Stimulated activated CD4-positive, alpha-beta T cell treated with anti-CD3 and anti-CD28 coated beads, Interleukin-15, amount 100 ng/mL, for 1 hour (primary cell): ENCODE measurements around the gene CELA2A.
"Not testable (repeated sequence)": the region's sequence is repeated elsewhere in the genome, so short reads cannot be mapped to it uniquely, and the experiment has no call there.

Source experiments
- DNase-seq, 2 donors: peaks; one replicate each; pipeline ENCODE4 v3.0.0-alpha.2; 2020; ENCODE audit warnings: low read depth in 1 of 2, low spot score in 1 of 2

Gene CELA2A

DNA sequence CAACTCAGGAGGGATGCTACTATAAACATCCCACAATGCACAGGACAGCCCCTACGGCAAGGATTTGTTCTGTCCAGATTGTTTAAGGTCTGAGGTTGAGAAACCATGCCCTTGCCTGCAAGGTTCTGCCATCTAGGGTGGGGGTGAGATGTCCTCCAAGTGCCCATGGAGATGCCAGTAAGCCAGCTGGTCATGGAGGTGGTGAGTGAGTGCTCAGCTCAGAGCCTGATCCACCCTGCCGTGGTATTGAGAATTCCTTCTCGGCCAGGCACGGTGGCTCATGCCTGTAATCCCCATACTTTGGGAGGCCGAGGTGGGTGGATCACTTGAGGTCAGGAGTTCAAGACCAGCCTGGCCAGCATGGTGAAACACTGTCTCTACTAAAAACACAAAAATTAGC, 31.6 kb upstream of the CELA2A start:
- no peak for DNase-seq

DNA sequence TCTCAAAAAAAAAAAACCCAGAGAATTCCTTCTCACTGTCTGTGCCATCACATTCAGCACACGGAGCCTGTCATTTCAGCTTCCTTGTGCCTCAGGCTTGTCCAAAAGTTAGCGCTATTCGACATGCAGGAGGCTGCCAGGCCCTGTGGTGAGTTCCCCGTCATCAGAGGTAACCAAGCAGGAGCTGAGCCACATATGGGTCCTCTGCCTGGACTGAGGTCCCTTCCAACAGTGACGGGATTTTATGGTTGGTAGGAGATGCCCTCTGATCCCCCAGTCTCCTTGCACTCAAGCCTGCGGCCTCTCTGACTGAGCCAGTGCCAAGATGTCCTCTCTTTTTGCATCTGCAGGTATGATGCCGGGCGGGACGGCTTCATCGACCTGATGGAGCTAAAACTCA, 31.0 kb upstream of the CELA2A start:
- DNase-seq: no peak

DNA sequence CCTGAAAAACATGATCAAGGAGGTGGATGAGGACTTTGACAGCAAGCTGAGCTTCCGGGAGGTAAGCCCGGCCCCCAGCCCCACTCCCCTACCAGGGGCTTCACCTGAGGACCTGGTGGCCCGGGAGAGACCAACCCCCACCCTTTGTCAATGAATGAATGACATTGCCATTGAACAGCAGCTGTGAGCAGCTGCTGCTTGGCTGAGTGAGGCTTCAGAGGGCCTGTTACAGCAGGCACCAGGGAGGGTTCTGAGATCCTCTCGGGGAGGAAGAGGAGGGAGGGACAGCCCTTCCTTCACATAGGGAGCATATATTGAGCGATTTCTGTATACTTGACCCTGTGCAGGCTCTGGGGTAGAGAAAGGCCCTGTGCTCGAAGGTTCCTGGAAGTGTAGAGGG, 30.6 kb upstream of the CELA2A start:
- no peak for DNase-seq

DNA sequence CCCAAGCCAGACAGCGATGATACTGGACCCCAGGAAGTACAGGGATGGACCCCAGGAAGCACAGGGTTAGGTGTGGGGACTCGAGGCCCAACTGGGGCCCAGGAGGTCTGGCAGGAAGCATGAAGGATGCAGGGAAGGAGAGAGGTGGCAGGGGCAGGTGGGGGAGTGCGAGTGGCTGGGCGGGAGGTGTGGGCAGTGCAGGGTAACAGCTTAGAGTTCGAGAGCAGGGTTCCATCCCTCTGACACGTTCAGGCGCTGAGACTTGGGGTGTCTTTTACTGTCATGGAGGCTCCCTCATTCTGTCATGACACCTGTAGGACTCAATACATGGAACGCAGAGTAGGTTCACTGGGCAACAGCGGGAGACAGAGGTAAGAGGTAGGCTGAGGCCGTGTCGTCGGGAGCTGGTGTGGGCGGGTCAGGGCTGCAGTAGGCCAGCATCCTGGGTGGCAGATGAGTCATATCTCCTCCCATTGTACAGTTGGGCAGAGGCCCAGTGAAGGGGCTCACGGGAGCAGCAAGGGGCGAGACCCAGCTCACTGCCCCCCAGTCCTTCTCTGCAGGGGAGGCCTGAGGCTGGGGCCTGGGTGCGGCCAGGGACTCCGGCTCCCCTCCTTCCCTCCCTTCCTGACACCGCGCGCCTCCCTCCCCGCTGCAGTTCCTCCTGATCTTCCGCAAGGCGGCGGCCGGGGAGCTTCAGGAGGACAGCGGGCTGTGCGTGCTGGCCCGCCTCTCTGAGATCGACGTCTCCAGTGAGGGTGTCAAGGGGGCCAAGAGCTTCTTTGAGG, 29.8 kb upstream of the CELA2A start:
- DNase-seq: no peak

DNA sequence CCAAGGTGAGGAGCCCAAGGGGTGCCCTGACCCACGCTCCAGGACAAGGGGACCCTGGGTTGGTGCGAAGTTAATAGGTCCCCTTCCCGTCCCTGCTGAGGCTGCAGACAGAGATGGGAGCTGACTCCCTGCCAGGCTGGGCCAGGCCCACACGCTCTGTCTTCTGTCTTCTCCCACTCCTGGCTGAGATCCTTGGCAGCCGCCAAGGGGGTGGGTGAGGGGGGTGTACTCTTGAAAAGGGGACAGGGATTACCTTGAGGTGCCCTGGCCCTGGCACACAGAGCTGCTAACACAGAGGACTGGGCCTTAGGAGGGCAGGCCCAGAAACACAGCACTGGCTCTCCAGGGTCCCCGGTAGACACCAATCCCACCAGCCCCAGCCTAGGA, 29.3 kb upstream of the CELA2A start:
- no peak for DNase-seq

DNA sequence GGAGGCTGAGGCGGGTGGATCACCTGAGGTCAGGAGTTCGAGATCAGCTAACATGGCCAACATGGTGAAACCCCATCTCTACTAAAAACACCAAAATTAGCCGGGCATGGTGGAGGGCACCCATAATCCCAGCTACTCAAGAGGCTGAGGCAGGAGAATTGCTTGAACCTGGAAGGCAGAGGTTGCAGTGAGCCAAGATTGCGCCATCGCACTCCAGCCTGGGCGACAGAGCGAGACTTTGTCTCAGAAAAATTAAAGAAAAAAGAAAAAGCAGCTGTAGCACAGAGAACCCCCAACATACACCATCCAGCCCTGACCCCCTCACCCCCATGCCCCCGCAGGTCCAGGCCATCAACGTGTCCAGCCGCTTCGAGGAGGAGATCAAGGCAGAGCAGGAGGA, 28.3 kb upstream of the CELA2A start:
- DNase-seq: not testable (repeated sequence)

DNA sequence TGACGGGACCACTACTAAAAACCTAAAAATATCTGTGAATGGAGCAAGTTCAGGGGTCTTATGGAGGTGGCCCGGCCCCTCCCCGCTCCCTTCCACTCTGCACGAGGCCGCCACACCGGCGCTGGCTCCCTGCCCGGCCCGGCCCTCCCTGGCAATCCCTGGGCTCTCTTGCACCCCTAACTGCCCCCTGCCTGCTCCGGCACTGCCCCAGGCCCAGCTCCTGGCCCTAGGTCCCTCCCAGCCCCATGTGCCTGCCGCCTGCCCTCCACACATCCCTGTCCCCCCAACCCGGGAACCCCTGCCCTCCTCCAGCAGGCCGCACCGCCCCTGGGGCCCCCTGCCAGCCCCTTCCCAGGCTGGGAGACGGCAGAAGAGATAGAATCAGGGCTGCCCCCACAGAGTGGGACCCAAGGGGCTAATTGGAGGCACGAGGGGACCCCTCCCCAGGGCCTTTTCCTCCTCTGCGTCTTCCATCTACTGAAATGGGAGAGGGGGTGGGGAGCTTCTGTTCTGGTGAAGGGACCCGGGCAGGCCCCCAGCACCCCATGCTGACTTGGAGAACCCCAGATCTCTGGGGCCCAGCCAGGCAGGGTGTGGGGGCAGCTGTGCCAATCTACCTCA, 27.6 kb upstream of the CELA2A start:
- DNase-seq: no peak

DNA sequence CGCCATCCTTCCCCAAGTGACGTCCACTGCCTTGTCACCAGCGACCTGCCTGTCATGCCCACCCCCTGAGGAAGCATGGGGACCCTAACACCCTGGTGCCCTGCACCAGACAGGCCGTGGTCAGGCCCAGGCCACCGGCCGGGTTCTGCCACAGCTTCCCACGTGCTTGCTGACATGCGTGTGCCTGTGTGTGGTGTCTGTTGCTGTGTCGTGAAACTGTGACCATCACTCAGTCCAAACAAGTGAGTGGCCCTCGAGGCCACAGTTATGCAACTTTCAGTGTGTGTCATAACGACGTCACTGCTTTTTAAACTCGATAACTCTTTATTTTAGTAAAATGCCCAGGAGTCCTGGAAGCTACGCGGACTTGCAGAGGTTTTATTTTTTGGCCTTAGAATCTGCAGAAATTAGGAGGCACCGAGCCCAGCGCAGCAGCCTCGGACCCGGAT, 26.8 kb upstream of the CELA2A start:
- no peak for DNase-seq

DNA sequence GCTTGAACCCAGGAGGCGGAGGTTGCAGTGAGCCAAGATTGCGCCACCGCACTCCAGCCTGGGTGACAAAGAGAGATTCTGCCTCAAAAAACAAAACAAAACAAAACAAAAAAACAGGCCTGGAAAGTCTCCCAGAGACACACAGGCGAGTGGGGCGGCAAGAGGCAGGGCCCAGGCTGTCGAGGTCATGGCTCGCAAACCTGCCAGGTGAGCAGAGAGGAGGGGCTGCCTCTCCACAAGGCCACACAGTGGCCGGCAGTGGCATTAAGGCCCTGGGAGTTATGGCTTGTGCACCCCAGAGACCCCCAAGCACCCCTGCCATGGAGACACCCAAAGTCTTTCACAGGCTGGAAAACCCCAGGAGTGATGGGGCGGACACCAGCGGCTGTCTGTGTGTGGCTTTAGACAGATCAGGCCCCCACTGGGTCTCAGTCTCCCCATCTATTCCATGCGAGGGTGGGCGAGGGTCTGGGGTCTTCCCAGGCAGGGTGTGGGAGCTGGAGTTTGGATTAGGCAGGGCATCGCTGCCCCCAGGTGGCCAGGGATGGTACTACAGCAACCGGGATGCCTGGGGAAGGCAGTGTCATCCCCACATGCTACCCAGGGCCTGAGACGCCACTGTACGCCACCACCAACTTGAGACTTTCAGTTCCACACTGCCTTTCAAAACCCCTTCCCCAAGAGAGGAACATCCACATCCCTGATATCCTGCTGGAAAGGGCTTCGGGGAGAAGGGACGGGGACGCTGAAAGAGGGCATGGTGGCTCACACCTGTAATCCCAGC, 25.6 kb upstream of the CELA2A start:
- peak; percentile 61 to 75 for DNase-seq

DNA sequence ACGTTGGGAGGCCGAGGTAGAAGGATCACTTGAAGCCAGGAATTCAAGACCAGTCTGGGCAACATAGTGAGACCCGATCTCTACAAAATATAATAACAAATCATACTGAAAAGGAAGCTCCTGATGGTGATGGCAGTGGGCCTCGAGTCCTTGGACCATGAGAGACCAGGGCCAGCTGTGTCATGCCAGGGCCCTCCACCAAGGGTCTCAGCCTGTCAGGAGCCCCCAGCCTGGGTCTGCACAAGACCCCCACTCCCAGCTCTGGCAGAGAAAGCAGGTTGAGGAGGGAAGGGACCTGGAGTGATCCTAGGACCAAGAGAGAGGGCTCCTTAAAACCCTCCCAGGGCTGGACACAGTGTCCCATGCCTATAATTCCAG, 25.0 kb upstream of the CELA2A start:
- DNase-seq: no peak

DNA sequence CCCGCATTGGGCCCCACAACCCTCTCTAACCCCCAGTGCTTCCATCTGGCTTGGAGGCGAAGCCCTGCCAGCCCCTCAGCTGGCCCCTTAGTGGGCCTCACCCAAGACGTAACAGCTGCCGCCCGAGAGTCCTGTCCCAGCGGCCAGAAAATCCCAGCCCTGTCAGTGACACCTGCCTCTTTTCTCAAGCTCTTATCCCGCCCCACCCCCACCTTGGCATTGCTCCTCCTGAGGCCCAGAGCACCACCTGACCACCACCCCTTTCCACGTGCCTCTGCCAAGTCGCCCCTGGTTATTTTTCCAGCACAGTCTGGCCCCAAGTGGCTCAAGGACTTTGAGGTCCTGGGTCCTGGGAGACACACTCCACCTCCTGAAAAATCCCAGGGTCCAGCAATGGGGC, 24.2 kb upstream of the CELA2A start:
- no peak for DNase-seq

DNA sequence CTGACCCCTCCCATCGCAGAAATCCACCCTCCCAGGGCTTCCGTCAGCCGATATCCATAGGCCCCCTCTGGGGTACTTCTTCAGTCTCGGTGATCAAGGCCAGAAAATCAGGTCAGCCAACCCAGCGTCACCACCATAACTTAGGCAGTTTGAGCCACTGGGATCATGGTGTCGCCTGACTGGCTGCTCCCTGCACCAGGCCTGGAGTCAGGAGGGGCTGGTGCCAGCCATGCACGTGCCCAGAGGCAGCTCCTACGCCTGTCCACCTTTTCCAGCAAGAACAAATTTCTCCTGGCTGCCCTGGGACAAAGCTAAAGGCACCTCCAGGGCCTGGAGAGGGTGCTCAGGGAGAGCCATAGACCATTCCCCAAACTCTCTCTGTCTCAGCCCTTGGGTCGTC, 23.1 kb upstream of the CELA2A start:
- DNase-seq: no peak

DNA sequence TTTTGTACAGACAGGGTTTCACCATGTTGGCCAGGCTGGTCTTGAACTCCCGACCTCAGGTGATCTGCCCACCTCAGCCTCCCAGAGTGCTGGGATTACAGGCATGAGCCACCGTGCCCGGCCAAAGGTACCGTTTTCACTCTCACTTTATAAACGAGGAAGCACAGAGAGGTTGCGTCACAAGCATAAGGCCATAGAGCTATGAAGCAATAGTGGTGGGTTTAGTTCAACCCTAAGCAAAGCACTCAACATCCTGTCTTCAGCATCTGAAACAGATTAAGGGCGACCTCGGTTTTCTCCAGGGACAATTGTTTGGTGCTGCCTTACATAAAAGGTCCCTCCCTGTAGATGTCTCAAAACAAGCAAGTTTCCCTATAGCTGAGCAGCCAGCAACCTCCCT, 21.8 kb upstream of the CELA2A start:
- not testable (repeated sequence) for DNase-seq

DNA sequence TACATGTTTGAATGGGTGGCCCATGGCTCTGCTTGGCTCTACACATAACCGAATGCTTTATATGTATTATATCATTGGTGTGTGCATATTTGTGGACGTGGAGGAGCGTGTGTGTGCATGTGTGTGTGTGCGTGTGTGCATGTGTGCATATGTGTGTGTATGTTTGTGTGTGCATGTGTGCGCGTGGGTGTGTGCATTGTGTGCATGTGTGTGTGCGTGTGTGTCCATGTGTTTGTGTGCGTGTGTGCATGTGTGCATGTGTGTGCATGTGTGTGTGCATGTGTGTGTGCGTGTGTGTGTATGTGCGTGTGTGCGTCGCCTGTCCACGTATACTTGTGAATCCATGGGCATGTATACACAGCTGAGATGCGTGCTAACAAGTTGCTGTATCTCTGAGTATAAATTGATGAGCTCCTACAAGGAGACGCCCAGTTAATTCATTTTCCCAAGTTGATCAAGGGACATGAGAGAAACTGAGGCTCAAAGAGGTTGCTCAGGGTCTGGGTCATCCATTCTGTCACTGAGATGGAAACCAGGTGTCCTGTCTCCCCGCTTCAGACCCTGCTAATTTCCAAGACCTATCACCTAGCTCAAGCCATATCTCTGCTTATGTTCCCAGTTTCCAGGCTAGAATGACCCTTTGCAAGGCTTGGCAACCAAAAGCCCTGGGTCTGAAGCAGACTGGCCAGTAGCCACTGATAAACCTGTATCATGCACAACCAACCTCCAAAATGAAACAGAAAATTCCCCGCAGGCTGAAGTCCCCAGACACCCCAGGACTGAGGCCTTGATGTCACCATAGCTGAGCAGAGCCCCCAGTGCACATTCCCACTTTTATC, 21.1 kb upstream of the CELA2A start:
- no peak for DNase-seq

DNA sequence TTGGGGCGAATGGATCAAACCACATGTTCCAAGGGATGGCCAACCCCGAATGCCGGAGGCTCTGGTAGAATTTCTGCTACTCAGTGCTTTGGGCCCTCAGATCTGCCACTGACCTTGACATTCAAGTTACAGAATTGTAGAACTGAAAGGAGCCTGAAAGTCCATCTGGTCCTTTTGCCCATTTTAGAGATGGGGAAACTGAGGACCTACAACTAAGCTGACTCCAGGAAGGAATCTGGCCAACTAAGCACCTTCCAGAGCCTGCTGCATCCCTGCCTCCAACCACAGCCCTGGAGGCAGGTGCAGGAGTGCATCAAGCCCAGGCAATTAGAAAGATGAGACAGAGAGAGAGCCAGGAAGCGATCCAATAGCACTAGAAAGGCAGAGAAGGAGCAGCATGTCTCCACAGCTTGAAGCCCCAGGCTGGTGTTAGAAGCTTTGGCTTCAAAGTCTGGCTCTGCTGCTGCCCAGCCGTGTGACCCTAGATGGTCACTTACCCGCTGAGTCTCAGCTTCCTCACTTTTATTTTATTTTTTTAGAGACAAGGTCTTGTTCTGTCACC, 19.6 kb upstream of the CELA2A start:
- no peak for DNase-seq

DNA sequence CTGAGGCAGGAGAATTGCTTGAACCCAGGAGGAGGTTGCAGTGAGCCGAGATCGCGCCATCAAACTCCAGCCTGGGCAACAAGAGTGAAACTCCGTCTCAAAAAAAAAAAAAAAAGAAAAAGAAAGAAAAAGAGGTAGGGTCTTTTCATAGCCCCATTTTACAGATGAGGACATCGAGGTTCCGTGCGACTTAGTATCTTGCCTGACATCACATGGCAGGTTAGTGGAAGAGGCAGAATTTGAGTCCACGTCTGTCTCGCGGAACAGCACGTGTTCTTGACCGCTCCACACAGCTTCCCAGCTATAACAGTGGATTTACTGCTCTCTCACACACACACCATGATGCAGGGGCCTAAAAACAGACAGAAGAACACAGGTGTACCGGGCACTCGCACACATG, 17.2 kb upstream of the CELA2A start:
- DNase-seq: no peak

DNA sequence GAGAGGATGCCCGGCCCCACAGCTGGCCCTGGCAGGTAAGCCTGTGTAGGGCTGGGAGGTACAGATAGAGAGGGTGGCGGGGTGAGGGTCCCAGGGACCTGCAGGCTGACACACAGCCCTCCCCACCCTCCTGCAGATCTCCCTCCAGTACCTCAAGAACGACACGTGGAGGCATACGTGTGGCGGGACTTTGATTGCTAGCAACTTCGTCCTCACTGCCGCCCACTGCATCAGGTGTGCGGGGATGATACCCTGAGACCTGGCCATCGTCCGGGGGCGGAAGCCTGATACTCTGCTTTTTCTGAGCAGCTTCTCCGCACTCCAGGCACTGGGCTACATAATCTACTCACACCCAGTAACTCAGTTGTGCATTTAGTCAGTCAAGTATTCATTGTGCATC, 16.2 kb upstream of the CELA2A start:
- DNase-seq: no peak

DNA sequence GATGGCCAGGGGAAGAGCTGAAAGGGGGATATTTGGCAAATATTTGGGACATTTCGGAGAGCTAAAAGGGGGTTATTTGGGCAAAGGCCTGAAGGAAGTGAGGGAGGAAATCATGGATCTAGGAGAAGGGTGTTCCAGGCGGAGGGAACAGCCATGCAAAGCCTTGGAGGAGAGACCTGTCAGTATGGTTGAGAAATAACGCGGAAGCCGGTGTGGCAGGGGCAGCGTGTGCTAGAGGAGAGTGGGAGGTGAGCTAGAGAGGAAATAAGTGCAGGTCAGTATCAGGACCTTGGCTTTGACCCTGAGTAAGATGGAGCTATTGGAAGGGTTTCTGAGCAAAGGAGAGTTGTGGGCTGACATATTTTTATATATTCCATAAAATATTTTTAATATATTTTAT, 15.3 kb upstream of the CELA2A start:
- no peak for DNase-seq

DNA sequence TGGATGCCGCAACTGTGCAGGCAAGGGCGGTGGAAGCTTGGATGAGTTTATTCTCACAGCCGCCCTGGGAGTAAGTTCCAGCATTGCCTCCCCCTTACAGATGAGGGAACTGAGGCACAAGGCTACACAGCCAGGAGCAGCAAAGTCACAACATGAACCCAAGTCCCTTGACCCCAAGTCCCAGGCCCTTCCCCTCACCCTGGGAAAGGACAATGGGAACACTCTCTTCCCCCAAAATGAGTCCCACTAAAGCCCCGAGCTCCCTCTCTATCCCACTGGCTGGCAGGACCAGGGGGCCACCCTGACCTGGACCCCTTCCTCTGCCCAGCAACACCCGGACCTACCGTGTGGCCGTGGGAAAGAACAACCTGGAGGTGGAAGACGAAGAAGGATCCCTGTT, 14.4 kb upstream of the CELA2A start:
- no peak for DNase-seq

DNA sequence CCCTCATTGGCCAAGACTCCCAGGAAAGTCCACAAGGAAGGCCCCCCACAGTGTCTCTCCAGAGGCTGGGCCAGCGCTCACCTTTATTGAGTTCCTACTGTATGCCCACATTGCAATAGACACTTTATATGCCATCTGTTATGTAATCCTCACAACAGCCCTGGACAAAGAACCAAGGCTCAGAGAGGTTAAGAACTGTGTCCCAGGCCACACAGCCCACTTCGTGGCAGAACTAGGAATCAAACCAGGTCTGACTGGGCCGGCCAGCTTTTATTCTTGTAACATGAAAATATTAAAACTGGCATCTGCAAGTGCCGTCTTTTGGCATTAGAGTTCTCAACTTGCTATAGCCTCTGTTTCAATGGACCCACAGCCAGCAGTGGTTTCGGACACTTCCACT, 13.8 kb upstream of the CELA2A start:
- no peak for DNase-seq

DNA sequence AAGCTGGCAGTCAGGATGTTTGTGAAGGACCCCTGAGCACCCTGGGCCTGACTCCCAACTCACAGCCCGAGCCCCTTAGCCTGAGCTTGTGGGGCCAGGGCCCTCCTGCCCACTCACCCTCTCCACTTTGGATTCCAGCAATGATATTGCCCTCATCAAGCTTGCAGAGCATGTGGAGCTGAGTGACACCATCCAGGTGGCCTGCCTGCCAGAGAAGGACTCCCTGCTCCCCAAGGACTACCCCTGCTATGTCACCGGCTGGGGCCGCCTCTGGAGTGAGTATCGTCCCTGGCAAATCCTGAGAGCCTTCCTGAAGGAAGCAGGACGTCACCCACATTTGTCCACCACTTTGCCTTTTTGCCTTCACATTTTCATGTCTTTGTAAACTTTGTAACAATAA, 13.3 kb upstream of the CELA2A start:
- no peak for DNase-seq
